HG02884 (cell line): ENCODE results near the gene DNAJC11.
"Not testable (repeated sequence)": the region's sequence is repeated elsewhere in the genome, so short reads cannot be mapped to it uniquely, and the experiment has no call there.

ENCODE experiments used
- ATAC-seq: cut with Tn5 transposase; IDR thresholded peaks from one replicate; pipeline ENCODE4 v1.9.1; 2021; ENCODE audit warnings: mild to moderate bottlenecking, moderate library complexity; ENCODE audit not compliant: unreplicated experiment

DNAJC11 gene

DNA sequence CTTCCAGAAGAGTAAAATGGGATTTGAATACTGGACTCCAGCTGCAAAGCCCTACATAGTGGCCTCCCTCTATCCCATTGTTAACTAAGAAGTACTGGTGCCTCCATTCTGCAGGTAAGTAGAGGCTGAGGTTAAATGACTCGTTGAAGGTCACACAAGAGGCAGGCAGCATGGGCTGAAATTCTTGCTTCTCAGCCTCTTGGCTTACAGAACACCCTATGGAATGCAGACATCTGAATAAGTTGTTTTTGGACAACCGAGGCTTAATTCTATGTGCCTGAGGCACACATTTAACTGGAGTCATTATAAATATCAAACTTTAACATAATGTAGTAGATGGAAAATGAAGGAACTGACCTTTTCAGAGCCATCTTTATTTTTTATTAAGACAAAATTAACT lies 5.7 kb downstream of the DNAJC11 start:
- no peak for ATAC-seq

DNA sequence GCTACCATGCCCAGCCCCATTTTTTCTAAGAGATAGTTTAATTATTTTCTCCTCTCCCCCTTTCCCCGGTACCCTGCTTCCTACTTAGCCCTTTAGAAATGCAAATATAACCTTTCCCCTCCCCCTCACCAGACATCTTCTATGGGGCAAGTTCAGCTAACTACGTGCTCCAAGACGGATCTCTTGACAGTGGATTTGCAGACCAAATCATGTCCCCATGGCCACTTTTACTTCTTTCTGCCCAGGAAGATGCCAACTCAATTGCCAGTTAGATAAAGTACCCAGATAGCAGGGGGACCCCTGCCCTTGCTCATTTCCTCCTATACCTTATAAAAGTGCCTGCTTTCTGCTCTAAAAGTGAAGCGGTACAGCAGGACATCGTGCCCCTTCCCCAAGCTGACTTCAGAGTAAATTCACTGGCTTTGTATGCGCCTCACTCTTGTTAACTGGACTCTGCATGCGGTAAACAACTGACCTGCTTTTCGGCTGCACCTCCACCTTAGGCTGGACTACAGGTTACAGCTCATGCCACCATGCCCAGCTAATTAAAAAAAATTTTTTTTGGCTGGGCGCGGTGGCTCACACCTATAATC lies 7.4 kb downstream of the DNAJC11 start:
- no peak for ATAC-seq

DNA sequence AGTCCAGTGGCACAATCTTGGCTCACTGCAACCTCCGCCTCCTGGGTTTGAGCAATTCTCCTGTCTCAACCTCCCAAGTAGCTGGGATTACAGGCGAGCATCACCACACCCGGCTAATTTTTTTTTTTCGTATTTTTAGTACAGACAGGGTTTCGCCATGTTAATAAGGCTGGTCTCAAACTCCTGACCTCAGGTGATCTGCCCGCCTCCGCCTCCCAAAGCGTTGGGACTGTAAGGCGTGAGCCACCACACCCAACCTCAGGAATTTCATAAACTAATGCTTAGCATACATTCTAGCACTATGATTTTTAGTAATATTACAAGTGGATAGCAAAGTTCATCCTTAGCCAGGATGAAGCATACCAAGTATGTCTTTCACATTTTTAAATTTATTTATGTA lies 8.7 kb downstream of the DNAJC11 start:
- no peak for ATAC-seq

DNA sequence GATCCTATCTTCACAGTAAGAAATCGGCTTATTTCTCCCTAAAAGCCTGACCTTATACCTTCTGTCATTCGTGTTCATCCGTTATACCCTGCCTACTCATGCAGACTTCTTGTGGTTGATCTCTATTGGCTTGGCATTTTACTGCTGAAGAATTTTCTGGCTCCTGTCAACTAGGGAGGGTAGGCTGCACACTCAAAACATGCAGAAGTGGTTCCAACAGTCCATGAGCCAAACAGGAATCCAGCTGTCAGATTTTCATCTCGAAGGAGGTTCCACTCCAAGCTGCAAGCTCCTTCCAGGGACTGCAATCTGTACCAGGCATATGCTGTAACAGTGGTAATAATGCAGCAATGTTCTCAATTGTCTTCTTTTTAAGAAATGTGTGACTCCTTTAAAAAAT lies 10.1 kb downstream of the DNAJC11 start:
- ATAC-seq = no peak

DNA sequence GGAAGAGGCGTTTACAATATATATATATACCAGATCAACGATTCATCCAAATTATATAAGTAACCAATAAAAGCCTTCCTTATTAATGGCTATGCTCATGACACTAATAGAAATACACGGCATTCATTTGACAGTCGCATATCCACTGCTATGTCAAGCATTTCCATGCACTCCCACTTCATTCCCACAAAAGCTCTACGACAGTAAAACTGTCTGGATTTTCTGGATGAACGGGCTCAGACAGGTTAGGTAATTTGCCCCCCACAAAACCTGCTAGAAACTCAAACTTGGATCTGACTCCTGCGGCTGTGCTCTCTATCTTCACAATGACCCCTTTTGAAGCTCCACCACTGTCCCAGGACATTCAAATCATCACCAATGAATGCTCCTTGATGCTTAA lies 11.4 kb downstream of the DNAJC11 start:
- no peak for ATAC-seq

DNA sequence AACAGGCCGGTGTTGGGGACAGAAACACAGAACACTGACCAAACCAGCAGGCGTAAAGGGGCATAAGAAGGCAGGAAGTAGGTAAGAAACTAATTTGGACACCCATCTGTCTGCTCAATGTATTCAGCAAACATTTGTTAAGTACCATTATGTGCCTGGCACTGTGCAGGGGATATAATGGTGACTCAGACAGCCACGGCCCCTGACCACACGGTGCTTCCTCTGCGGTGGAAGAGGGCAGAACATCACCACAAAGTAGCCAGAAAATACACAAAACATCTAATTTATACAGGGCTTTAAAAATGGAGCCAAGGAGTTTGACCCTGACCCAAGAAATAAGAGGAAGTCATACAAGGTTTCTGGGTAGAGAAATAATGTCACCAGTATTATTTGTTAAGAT lies 12.9 kb downstream of the DNAJC11 start:
- no peak for ATAC-seq

DNA sequence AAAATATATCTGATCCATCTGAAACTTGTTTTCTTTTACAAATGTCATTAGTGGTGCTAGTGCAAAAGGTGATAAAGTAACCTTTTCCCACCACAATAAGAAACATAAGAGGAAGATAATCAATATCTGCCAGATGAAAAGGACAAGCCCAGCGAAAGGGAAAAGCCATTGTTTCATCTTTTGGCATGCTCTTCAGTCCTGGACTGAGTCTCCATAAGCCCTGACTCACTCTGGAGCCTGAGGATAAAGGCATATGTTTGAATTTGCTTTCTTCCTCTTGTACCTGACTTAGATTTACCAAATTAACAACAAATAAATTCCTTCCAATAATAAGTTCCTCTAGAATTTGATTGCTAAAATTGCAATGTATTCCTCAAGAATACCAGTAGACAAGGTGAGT lies 13.6 kb downstream of the DNAJC11 start:
- no peak for ATAC-seq

DNA sequence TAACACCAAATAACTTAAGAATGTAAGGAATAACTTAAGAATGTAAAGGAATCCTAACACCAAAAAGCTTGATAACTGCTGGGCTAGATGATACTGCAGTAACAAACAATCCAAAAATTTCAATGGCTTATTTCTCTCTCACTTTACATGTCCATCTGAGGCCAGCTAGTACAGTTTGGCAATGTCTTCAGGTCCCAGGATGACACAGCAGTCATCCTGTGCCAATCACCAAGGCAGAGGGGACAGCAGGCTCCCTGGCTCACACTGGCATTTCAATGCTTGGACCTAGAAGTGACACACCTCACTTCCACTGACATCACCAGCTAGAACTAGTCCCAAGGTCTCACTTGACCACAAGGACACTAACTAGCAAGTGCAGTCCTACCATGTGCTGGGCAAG lies 15.3 kb downstream of the DNAJC11 start:
- no peak for ATAC-seq

DNA sequence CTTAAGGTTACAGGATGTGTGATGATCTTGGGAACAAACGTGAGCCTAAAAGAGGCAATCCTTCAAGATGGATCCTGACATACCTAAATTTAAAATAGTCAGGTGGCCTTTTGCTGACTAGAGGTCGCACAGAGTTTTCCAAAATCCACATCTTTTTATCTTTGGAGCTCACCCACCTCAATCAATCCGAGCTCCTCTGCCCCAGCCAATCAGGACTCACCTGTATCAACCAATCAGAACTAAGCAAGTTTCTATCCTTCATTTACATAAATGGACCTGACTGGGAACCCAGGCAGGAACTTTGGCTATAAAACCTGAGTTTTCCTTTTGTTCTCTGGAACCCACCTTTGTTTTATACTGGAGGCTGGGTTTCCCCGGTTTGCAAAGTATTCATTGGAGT lies 16.2 kb downstream of the DNAJC11 start:
- no peak for ATAC-seq

DNA sequence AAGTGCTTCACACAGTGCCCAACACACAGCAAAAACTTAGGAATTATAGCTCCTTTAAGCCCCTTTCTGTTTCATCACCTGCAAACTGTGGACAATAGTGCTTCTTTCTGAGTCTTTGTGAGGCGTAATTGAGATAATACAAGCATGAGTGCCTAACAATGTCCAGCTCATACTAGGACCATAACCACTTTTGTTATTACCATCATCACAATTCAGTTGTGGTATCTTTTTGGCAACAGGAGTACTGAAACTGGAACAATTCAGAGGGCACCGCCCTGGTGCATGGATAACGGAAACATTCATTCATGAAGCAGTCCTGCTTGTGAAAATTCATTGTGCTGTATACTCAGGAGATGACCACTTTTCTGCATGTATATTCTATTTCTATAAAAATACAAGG lies 18.2 kb downstream of the DNAJC11 start:
- ATAC-seq = no peak

DNA sequence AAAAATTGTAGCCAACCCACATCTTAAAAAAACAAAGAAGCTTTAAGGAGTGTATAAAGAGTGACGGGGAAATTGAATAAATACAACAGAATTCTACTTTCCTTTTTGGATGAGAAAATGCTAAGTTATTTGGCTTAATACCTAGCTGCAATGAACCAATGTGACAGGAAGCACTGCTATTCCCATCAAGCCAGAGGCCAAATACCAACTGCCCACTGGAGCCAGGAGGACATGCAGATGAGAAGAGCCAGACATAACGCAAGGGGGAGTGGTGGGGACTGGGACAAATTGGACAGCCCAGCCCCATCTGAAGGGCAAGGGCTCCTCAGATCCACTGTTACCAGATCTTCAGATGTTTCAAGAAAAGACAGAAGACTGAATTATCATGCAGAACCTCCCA lies 25.7 kb downstream of the DNAJC11 start:
- no peak for ATAC-seq

DNA sequence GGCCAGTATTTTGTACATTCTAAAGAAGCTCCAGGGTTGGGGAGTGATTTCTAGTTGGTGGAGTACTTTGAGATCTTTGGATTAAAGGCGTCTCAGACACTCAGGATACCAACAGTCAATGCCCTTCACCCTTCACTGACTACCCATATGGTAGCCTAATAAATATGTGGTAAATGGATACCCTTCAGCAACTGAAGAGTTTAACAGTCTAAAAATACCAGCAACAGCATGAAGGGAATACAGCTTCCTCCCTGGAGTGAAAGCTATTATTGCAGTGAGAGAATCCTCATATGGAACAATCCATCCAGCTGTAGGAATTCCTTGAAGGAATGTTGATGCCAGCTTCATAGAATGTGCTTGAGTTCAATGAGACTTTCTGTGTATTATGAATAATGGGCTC lies 26.8 kb downstream of the DNAJC11 start:
- no peak for ATAC-seq

DNA sequence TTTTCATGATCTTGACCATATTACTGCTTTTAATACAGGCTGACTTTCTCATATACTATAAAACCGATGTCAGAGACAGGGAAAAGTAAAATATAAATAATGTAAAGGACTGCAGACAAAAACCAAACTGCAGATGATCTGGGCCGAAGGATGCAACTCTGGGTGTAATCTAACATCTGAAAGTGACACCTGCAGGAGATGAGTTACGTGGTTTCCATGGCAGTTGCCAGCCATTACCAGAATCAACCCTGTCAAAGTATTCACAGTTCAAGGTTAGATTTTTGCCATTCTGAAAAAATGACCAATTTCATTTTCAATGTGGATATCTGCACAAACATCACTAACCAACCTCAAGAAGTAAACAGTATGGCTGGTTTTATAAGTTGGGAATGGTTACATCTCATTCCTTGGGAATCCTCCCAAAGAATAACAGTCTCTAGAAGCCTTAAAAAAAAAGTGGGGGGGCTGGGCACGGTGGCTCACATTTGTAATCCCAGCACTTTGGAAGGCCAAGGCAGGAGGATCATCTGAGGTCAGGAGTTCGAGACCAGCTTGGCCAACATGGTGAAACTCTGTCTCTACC lies 27.7 kb downstream of the DNAJC11 start:
- ATAC-seq = no peak

DNA sequence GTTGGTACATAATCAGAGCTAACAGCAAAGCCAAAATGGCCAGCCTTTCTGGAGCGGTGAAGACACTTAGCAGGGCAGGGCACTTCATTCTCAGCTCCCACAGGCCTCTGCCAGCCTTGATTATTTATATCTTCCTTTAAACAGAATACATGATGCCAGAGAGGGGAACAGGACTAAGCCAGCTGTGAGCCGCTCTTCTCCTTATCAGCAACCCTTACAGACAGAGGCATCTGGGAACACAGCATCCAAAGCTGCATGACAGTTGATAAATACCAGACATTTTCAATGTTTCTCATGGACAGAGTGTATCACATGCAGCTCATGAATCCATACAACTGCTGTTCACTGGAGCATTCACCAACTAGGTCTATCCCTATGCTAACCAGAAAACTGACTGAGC lies 29.1 kb downstream of the DNAJC11 start:
- ATAC-seq = no peak

DNA sequence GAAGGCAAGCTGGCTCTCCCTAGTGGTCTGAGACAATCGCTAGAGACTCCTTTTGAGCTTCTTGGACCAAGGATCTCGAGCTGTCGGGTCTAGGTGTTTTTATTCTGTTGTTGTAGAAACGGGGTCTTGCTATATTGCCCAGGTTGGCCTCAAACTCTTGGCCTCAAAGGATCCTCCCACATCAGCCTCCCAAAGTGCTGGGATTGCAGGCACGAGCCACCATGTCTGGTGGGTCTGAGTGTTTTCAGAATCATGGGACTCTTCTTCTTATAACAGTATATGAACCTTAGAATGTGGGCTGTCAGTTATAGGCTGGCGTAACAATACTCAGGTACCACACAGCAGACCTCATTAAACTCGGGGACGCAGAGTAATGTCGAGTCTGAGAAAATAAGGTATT lies 33.1 kb downstream of the DNAJC11 start:
- no peak for ATAC-seq

DNA sequence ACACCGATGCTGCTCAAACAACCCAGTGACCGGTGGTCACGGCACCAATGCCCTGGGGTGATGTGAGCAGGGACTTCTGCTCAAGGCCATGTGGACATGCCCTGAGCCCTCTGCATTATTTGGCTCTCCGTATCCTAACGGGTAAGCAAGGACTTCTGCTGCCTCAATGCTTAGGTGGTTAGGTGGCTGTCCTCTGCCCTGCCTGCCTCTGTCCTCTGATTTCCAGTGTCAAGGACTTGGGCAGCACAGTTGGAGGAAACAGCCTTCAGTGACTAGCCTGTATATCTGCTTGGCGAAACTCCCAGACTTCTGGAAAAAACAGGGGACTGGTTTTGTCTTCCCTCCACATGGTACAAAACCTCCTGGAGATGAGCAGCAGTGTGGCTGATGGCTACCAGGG lies 34.5 kb downstream of the DNAJC11 start:
- no peak for ATAC-seq

DNA sequence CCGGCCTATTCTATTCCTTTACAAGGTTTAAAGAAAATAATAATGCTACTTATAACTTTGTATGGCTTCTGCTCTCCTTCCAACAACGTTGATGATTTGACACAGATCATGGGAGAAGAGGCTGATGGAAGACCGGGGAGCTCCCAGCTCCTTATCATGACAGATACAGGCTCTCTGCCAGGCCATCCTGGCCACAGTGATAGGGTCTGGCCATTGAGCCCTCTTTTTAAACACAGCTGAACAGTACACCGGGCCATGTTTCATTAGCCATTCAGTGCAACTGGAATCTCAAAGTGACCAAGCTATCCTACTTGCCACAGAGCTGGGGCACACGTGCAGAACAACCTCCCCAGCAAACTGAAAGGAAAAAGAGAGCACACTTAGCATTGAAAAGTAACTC lies 34.9 kb downstream of the DNAJC11 start:
- no peak for ATAC-seq

DNA sequence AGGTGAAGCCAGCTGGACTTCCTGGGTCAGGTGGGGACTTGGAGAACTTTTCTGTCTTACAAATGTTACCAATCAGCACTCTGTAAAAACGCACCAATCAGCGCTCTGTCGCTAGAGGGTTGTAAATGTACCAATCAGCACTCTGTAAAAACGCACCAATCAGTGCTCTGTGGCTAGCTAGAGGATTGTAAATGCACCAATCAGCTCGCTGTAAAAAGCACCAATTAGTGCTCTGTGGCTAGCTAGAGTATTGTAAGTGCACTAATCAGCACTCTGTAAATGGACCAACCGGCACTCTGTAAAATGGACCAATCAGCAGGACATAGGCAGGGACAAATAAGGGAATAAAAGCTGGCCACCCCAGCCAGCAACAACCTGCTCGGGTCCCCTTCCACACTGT lies 39.1 kb downstream of the DNAJC11 start:
- ATAC-seq = not testable (repeated sequence)

DNA sequence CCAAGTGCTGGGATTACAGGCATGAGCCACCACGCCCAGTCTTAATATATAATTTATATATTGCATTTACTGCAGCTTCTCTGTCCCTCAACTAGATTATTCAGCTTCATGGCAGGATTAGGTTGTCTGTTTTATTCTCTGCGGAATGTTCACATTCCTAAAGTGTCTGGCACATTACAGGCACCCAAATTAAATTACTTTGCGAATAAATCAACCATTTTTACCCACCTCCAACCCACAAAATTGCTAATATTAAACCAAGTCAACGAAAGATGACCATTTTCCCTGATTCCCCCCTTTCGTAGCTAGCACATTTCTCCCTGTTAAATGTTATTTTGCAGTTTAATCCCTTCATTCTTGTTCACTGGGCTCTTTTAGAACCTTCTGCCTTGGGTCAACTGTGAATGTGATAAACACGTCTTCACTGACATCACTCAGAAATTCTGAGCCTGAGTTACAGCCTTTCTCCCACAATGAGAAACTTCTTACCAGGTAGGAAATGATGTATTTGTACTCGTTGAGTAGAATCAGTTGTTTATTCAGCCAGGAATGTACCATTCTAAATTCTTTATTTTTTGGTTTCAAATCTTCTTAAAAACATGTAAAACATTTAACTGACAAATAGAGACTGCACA lies 41.1 kb downstream of the DNAJC11 start:
- ATAC-seq = no peak

DNA sequence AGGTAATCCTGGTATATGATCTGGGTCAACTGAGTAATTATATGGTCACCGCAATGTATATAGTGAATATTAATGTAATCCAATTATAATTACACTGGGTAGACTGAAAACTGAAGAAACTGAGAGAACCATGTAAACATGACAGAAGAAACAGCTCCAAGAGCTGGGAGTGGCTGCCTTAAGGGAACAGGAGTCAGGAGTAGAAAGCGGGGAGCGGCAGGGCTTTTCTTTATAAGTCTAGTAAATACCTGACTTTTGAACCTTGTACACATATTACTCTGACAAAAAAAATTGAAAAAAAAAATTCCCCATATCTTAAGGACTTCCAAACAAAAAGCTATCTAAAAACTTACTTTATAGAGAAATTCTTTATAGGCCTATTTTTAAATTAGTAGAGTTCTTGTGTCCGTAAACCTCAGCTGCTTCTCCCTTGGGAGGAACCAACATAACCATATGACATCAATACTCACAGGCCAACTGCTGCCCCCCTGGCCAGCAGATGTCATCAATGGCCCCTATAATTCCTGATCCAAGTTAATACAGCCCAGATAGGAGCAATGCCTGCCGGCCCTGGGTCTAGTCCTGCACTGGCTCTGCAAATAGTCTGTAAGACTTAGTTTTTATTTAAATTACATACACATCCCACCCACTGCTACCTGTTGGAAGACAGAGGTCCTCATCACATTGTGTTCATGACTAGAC lies 43.1 kb downstream of the DNAJC11 start:
- no peak for ATAC-seq

DNA sequence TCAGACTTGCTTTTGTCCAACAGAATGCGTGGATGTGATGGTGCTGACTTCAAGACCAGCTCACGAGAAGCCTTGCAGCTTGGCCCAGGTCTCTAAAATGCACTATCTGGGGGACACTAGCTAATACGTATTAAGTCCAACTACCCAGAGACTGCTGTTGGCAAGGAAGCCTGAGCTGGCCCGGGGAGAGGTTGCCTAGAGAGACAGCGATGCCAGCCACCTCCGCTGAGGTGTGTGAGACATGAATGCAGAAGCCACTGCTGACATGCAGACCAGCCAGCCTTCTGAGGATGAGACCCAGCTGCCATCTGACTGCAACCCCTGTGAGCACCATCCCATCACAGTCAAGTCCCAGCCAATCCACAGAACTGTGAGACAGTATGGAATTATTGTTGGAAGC lies 44.5 kb downstream of the DNAJC11 start:
- no peak for ATAC-seq
